Measurements from ENCODE around the gene POU2AF1.

Gene POU2AF1

GRCh38 chr11:111312076-111312475 lies 67.0 kb downstream of the POU2AF1 start:
- DNase-seq (ENCODE audit: extremely low spot score) = no peak
- CTCF ChIA-PET = interaction anchor here (0.6 kb wide), 1 partner anchor 87 kb away, joined by 3 read pairs; no protein-coding TSS in a partner anchor
- POLR2A ChIA-PET = no interaction called here
- TF ChIP-seq TARDBP (IDR thresholded peaks at IDR 0.05) = no peak
- no peak for TF ChIP-seq PKNOX1 (IDR thresholded peaks at IDR 0.05)
- no peak for TF ChIP-seq FOXK2 (IDR thresholded peaks at IDR 0.05)
- TF ChIP-seq ARNT (IDR thresholded peaks at IDR 0.05) = no peak
- TF ChIP-seq L3MBTL2 (conservative IDR thresholded peaks at IDR 0.05) = no peak

GRCh38 chr11:111310723-111311122 lies 68.4 kb downstream of the POU2AF1 start:
- DNase-seq (ENCODE audit: extremely low spot score) = no peak
- POLR2A ChIA-PET = no interaction called here
- TF ChIP-seq SUZ12 (IDR thresholded peaks at IDR 0.05) (no peak), PKNOX1 (IDR thresholded peaks at IDR 0.05) (no peak), ARNT (IDR thresholded peaks at IDR 0.05) (no peak)
- CTCF ChIA-PET = no interaction called here

- CTCF ChIA-PET = no interaction called here
- DNase-seq (ENCODE audit: extremely low spot score) = no peak
- POLR2A ChIA-PET = no interaction called here
Measured at GRCh38 chr11:111310088-111310487, 69.0 kb downstream of the POU2AF1 start.

GRCh38 chr11:111309215-111309915 lies 69.7 kb downstream of the POU2AF1 start:
- no peak for TF ChIP-seq ZNF384 (IDR thresholded peaks at IDR 0.05)
- TF ChIP-seq NFRKB (IDR thresholded peaks at IDR 0.05) = no peak
- TF ChIP-seq TARDBP (IDR thresholded peaks at IDR 0.05) = no peak
- TF ChIP-seq CTBP1 (IDR thresholded peaks at IDR 0.05; ENCODE audit: borderline replicate concordance) = no peak
- no peak for TF ChIP-seq FOXK2 (IDR thresholded peaks at IDR 0.05)
- TF ChIP-seq FOXM1 (IDR thresholded peaks at IDR 0.05; ENCODE audit: borderline replicate concordance) = no peak
- no peak for TF ChIP-seq PKNOX1 (IDR thresholded peaks at IDR 0.05)
- no peak for TF ChIP-seq BHLHE40 (IDR thresholded peaks at IDR 0.05; ENCODE audit: borderline replicate concordance)
- no peak for TF ChIP-seq SUZ12 (IDR thresholded peaks at IDR 0.05)
- TF ChIP-seq L3MBTL2 (conservative IDR thresholded peaks at IDR 0.05) = no peak
- no peak for TF ChIP-seq SP1 (IDR thresholded peaks at IDR 0.05)
- no peak for TF ChIP-seq ELF4 (IDR thresholded peaks at IDR 0.05)
- ChIA-PET CTCF (no interaction called here), POLR2A (no interaction called here)
- no peak for DNase-seq (ENCODE audit: extremely low spot score)

More at GRCh38 chr11:111310088-111310487, 69.0 kb downstream of the POU2AF1 start:
- no peak for TF ChIP-seq TARDBP (IDR thresholded peaks at IDR 0.05)
- no peak for TF ChIP-seq ARNT (IDR thresholded peaks at IDR 0.05)
- TF ChIP-seq NFRKB (IDR thresholded peaks at IDR 0.05) = no peak
- no peak for TF ChIP-seq PKNOX1 (IDR thresholded peaks at IDR 0.05)
- TF ChIP-seq LEF1 (IDR thresholded peaks at IDR 0.05; ENCODE audit: borderline replicate concordance) = no peak
- no peak for TF ChIP-seq ZNF384 (IDR thresholded peaks at IDR 0.05)
- no peak for TF ChIP-seq FOXA1 (IDR thresholded peaks at IDR 0.05)
- TF ChIP-seq ELF4 (IDR thresholded peaks at IDR 0.05) = no peak
- TF ChIP-seq SUZ12 (IDR thresholded peaks at IDR 0.05) = no peak
- TF ChIP-seq BHLHE40 (IDR thresholded peaks at IDR 0.05; ENCODE audit: borderline replicate concordance) = no peak
- no peak for TF ChIP-seq HDGF (IDR thresholded peaks at IDR 0.05; ENCODE audit: borderline replicate concordance)
- no peak for TF ChIP-seq CTBP1 (IDR thresholded peaks at IDR 0.05; ENCODE audit: borderline replicate concordance)
- TF ChIP-seq L3MBTL2 (conservative IDR thresholded peaks at IDR 0.05) = no peak
- TF ChIP-seq SP1 (IDR thresholded peaks at IDR 0.05) = no peak
- no peak for TF ChIP-seq FOXM1 (IDR thresholded peaks at IDR 0.05; ENCODE audit: borderline replicate concordance)

- POLR2A ChIA-PET = no interaction called here
- no peak for DNase-seq (ENCODE audit: extremely low spot score)
- TF ChIP-seq BHLHE40 (IDR thresholded peaks at IDR 0.05; ENCODE audit: borderline replicate concordance) = no peak
- no peak for TF ChIP-seq FOXM1 (IDR thresholded peaks at IDR 0.05; ENCODE audit: borderline replicate concordance)
- CTCF ChIA-PET = no interaction called here
Measured at GRCh38 chr11:111308140-111308539, 70.9 kb downstream of the POU2AF1 start.

- CTCF ChIA-PET = no interaction called here
Measured at GRCh38 chr11:111307472-111308108, 71.5 kb downstream of the POU2AF1 start.

More at GRCh38 chr11:111307472-111308108, 71.5 kb downstream of the POU2AF1 start:
- POLR2A ChIA-PET = no interaction called here
- no peak for DNase-seq (ENCODE audit: extremely low spot score)
- no peak for TF ChIP-seq CTBP1 (IDR thresholded peaks at IDR 0.05; ENCODE audit: borderline replicate concordance)
- TF ChIP-seq HDGF (IDR thresholded peaks at IDR 0.05; ENCODE audit: borderline replicate concordance) = no peak
- no peak for TF ChIP-seq NFRKB (IDR thresholded peaks at IDR 0.05)
- TF ChIP-seq ELF4 (IDR thresholded peaks at IDR 0.05) = no peak
- no peak for TF ChIP-seq FOXM1 (IDR thresholded peaks at IDR 0.05; ENCODE audit: borderline replicate concordance)
- no peak for TF ChIP-seq PKNOX1 (IDR thresholded peaks at IDR 0.05)
- TF ChIP-seq TARDBP (IDR thresholded peaks at IDR 0.05) = no peak
- TF ChIP-seq SUZ12 (IDR thresholded peaks at IDR 0.05) = no peak
- no peak for TF ChIP-seq FOXA1 (IDR thresholded peaks at IDR 0.05)
- no peak for TF ChIP-seq LEF1 (IDR thresholded peaks at IDR 0.05; ENCODE audit: borderline replicate concordance)
- TF ChIP-seq SP1 (IDR thresholded peaks at IDR 0.05) = no peak
- no peak for TF ChIP-seq BHLHE40 (IDR thresholded peaks at IDR 0.05; ENCODE audit: borderline replicate concordance)
- TF ChIP-seq ARNT (IDR thresholded peaks at IDR 0.05) = no peak
- no peak for TF ChIP-seq FOXK2 (IDR thresholded peaks at IDR 0.05)
- TF ChIP-seq L3MBTL2 (conservative IDR thresholded peaks at IDR 0.05) = no peak
- TF ChIP-seq ZNF384 (IDR thresholded peaks at IDR 0.05) = no peak

Measured in HEK293T (cell line).